ENCODE measurements around the gene ZFHX3.
A peak's percentile ranks its signal among the peaks of the same experiment; 100 is the strongest.
"Not testable (repeated sequence)": the region's sequence is repeated elsewhere in the genome, so short reads cannot be mapped to it uniquely, and the experiment has no call there.

The ZFHX3 gene

DNA sequence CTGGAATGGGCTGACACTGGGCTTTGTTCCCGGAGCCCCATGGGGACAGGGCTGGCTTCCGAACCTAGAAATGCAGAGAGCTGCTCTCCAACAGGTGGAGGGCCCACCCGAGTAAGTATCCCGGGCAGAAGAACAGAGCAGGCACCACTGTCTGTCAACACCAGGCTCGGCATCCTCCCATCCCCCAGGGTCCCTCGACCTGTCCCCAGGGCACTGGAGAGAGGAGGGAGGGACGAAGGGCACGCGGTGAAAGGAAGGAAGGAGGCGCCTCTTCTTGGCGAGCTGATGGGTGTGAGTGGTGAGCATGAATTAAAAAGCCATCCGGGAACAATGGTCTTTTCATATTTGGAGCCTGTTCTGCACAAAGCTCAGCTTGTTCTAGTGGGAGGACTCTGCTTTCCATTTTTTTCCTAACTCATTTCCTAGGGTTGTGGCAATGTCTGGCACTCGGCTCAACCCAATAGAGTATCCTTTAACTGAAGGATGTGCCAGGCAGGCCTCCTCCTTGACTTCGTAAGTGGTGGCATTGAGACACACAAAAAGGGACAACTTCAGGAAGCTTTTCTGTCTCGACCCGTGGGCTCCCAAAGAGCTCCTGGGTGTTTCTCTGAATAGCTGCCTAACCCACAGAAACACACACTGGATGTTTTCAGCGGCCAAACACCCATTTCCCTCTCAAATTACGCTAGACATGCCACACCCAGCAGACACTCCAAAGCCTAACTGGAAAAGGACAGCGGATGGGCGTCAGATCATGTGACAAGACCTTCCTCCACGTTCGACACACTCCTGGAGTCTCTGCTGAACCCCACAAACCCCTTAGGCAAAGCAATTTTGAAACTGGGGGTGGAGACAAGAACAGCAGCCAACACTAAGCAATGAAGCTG, 47.7 kb downstream of the ZFHX3 start:
- DNase-seq (ENCODE audit: low read depth in 2 of 2) = no peak

GRCh38 chr16:72999541-73000019, 48.3 kb downstream of the ZFHX3 start:
- DNase-seq (ENCODE audit: low read depth in 2 of 2) = no peak

DNA sequence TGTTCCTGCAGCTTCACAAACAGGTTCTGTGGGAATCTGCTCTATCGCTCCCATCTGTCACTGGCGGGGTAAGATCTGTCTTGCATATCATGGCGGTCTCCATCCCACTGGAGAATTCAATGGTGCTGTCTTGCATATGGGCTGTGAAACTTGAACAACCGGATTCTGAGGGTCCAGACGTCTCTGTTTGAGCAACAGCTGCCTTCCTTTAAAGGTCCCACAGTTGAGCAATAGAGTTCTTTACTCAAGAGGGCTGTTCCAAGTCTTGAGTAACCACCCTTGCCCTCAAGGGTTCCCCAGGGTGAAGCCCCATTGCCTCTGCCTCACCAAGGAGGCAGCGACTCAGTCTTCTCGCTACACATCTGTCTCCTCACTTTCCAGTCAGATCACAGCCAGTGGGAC, 50.8 kb downstream of the ZFHX3 start:
- no peak for DNase-seq (ENCODE audit: low read depth in 2 of 2)

DNA sequence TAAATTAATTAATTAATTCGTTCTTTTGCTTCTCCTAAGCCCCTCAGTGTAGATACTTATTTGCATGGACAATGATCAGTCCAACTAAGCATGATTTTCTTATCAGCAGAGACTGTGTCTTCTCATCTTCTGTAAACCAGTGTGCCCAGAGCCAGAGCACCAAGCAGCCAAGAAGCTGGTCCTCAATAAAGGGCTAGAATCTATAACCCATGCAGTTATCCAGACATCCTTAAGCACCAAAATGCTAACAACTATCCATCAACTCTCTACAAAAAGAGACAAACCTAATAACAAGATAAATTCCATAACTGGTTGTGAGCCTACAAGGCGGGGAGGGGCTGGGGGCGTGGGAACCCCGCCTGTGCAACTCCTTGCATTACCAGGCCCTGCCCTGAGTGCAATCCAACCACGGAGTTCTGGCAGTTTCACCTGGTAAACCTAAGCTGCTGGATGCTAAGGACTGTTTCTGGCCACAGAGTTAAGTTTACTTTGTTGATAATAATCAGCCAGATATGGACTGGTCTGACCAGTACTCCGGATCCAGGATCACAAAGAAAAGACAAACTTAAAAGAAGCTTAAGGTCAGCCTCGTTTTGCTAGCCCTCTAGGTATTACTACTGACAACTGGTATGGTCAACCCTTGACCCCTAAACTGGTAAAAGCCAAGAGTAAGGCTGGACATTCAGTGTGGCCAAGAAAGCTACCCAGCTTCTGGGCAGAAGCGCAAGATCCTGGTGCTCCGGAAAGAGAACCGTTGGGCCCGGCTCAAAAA, 51.5 kb downstream of the ZFHX3 start:
- DNase-seq (ENCODE audit: low read depth in 2 of 2) = no peak

DNA sequence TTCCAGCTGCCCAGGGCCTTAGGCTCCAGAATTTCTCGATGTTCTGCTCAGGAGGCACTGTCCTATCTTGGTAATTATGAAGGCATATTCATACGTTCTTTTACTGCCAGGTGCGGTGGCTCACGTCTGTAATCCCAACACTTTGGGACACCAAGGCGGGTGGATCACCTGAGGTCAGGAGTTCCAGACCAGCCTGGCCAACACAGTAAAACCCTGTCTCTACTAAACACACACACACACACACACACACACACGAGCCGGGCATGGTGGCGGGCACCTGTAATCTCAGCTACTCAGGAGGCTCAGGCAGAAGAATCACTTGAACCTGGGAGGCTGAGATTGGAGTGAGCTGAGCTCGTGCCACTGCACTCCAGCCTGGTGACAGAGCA, 52.1 kb downstream of the ZFHX3 start:
- not testable (repeated sequence) for DNase-seq (ENCODE audit: low read depth in 2 of 2)

- DNase-seq (ENCODE audit: low read depth in 2 of 2) = peak in 1 of 2 donors; percentile 2
Observed at GRCh38 chr16:72995151-72995881, 52.6 kb downstream of the ZFHX3 start.

DNA sequence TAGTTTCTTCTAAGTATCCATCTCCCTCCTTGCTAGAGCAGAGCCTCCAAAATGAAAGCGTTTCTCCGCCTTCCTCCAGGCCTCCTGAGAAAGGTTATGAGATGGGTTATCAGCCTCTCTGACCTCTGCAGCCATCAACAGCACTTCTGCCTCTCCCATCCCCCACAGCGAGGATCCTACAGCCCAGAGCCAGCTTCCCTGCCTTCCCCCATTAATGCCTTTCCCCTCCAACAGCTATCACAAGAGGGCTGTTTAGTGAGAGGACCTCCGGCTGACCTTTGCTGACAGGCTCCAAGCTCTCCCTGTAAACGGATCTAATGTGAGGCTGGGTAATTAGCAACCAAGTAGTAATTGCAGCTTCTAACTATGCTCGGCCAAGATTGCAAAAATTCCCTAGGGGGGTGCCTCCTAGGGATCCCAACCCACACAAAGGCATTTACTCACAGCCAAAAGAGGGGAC, 55.8 kb downstream of the ZFHX3 start:
- DNase-seq (ENCODE audit: low read depth in 2 of 2) = no peak

- no peak for DNase-seq (ENCODE audit: low read depth in 2 of 2)
Observed at GRCh38 chr16:72991644-72992043, 56.3 kb downstream of the ZFHX3 start.

DNA sequence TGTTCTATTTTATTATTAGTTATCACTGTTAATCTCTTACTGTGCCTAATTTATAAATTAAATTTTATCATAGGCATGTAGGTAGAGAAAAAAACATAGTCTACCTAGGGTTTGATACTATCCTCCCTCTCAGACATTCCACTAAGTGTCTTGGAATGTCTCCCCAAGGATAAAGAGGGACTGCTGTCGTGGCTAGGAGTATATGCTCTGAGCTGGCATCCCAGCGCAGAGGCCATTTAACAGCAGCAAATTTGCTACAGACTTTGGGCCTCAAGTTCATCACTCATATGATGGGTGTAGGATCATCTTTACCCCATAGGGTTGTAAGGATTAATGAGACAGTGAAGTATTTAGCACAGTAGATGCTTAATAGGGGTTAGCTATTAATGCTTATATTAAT, 56.7 kb downstream of the ZFHX3 start:
- no peak for DNase-seq (ENCODE audit: low read depth in 2 of 2)

DNA sequence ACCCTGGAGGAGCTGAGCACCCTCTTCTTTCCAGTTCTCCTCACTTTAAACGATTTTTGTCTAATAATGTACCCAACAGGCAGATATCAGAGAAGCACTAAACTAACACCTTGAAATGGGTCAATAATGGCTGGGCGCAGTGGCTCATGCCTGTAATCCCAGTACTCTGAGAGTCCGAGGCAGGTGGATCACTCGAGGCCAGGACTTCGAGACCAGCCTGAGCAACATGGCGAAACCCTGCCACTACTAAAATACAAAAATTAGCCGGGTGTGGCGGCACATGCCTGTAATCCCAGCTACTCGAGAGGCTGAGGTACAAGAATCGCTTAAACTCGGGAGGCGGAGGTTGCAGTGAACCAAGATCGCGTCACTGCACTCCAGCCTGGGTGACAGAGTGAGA, 57.4 kb downstream of the ZFHX3 start:
- no peak for DNase-seq (ENCODE audit: low read depth in 2 of 2)

DNA sequence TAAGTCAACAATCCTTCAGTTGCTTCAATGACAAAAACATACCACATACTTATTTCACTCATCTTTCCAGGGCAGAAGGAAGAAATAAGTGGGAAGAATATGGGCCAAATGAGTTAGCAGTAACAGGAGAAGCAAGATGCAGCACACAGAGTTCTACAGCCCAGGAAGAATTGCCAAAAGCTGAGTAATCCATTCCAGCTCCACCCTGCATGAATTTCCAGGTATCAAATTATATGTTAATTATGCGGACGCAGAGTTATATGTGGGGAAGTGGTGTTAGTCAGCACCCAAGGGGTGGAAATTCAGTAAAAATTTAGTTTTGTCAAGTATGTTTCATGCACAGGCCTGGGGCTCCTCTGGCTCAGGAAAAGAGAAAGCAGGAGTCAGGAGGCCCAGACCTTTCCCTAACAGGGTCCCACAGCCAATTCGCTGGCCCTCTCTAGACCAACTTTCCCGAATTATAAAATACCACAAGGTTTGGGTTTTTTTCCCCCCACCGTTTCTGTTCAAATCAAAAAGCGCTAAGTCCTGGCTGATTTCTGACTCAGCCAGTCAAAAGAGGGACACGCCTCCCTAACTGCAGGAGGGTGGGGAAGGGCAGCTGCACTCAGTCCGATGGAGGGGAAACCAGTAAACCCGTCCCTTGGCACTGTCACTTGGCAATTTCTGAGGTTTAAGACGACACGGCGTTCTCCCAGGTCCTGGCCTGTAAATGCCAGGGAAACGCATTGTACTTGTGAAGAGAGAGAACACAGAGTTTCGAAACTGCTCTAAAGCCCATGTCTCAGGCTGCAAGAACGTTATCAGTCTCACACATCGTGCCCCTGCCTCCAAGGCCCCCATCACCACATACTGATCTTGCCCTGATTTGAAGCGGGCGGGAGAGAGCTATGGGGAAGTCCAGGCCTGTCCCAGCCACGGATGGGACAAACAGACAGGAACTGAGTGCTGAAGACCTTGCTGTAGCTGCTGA, 58.1 kb downstream of the ZFHX3 start:
- DNase-seq (ENCODE audit: low read depth in 2 of 2) = no peak

- DNase-seq (ENCODE audit: low read depth in 2 of 2) = not testable (repeated sequence)
Observed at GRCh38 chr16:72989203-72989578, 58.7 kb downstream of the ZFHX3 start.

DNA sequence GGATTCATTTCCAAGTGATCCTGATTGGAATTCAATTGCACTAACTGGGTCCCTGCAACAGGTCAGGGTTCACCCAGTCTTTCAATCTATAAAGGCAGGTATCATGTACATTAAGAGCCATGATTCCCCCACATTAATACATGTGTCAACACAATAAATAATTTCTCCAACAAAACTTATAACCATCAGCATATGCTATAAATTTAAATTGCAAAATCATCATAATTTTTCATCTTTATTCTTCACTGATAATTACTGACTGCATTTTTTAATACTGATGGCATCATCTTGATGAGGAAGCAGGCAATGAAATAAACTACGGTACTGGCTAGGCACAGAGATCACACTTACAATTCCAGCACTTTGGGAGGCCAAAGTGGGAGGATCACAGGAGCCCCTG, 59.4 kb downstream of the ZFHX3 start:
- no peak for DNase-seq (ENCODE audit: low read depth in 2 of 2)

DNA sequence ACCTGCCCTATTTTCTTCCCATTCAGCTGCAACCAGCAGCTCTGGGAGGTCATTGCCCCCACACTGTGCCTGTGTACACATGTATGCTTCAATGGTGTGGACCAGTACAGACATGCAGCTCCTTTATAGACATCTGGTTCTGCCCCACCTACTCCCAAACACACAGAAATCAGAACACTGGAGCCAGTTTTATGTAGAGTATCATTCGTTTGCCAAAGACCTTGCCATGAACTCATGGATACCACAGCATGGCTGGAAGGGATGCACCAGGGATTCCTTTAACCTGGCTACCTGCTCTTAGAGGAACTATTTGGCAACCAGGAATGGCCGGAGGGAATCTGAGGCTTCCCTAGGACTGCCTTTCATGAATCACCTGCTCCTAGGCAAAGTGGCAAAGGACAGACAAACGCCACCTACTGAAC, 60.4 kb downstream of the ZFHX3 start:
- DNase-seq (ENCODE audit: low read depth in 2 of 2) = no peak

- DNase-seq (ENCODE audit: low read depth in 2 of 2) = no peak
Observed at GRCh38 chr16:72985995-72986394, 61.9 kb downstream of the ZFHX3 start.

DNA sequence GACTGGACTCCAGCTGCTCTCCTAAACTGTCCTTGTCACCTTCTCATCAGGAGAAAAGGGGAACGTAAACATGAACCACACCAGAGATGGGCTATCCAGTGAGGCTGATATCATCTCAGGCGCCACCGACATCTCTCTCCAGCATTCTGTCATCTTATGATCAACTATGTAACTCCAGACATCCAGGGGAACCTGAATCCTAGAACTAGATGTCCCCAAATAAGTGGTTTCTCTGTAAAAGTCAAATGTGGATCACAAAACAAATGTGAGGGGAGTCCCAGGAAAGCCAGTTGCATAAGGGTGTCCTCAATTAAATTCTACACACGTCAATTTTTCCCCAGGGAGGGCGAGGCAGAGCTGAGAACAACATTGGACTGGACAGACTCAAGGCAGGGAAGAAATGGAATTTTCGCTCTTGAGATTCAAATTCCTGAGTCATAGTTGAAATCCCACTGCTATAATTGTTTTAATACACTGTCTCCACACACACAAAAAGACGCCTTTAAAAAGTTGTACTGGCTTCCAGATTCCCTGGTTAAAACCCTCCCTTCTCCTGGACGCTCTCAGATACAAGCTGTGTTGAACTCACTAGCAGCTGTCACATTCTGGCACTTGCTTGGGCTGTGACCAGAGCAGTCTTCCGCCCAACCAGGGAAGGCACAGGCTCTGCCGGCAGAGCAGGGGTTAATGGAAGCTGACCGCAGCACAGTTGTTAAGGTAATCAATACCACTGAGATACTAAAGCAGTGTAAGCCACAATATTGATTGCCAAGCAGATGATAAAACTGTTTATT, 62.6 kb downstream of the ZFHX3 start:
- no peak for DNase-seq (ENCODE audit: low read depth in 2 of 2)

GRCh38 chr16:72983728-72984350, 64.1 kb downstream of the ZFHX3 start:
- DNase-seq (ENCODE audit: low read depth in 2 of 2) = no peak

DNA sequence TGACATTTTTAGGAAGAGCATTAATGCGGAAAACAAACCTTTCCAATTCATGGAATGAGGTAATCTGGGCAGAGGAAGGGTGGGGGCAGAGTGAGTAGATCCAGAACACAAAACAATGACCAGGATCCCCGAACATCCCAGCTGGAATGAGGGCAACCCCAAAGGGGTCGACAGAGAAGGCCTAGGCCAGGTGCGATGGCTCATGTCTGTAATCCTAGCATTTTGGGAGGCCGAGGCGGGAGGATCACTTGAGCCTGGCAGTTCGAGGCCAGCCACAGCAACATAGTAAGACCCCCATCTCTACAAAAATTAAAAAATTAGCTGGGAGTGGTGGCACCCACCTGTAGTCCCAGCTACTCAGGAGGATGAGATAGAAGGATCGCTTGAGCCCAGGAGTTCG, 64.7 kb downstream of the ZFHX3 start:
- no peak for DNase-seq (ENCODE audit: low read depth in 2 of 2)

DNA sequence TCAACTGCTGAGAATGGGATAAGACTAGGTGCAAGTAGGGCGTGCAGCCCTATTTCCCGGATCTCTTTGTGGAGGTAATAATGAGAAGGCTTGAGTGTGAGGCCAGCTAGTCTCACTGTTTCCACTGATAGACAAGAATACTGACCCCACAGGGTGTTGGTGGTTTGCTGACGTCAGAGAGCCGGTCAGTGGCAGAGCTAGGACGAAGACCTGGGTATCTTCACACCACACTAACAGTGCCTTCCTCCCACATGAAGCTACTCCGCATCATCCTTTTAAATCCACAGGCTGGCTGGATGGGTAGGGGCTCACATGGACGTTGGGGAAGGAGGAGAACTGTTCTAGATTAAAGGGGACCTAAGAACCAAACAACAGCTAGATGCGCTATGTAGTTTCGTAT, 68.0 kb downstream of the ZFHX3 start:
- DNase-seq (ENCODE audit: low read depth in 2 of 2) = no peak

DNA sequence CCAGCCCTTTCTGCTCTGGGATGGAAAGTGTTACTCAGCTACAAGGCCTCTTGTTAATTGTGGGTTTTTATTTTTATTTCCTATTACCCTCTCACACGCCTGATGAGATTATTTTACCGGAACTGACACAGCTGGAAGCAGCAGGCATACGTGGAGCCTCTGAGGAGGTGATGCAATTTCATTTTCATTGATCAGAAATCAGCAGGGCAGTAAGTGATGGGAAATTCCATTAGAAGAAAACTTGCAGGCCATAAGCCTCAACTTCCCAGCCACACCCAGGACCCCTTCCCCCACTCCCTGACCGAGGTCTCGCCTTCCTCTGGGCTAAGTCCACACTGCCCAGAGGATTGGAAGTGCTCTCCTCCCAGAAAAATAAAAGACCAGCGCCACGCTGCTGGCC, 69.7 kb downstream of the ZFHX3 start:
- no peak for DNase-seq (ENCODE audit: low read depth in 2 of 2)
